Measurements from ENCODE around the gene ATAD3B.
"Not testable (repeated sequence)": the region's sequence is repeated elsewhere in the genome, so short reads cannot be mapped to it uniquely, and the experiment has no call there.

The ATAD3B gene

DNA sequence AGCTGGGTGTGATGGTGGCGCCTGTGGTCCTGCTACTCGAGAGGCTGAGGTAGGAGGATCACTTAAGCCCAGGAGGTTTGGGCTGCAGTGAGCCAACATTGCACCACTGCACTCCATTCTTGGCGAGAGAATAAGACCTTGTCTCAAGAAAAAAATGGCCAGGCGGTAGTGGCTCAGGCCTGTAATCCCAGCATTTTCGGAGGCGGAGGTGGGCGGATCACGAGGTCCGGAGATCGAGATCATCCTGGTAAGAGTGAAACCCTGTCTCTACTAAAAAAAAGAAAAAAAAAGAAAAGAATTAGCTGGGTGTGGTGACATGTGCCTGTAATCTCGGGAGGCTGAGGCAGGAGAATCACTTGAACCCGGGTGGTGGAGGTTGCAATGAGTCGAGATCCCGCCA lies 11.3 kb downstream of the ATAD3B start:
- DNase-seq = no peak

DNA sequence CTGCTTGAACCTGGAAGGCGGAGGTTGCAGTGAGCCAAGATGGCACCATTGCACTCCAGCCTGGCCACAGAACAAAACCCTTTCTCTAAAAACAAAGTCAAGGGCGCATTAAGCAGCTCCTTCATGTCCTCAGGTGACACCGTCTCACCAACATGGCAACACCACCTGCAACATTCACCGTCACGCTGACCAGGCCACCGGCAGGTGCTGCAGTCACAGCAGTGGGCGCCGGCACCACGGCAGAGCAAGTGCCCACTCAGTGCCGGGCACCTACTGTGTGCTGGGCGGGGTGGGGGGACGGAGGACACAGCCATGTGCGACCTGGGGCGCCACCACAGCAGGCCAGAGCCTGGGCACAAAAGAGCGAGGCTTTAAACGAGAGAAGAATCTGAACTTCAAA lies 12.1 kb downstream of the ATAD3B start:
- DNase-seq = no peak

DNA sequence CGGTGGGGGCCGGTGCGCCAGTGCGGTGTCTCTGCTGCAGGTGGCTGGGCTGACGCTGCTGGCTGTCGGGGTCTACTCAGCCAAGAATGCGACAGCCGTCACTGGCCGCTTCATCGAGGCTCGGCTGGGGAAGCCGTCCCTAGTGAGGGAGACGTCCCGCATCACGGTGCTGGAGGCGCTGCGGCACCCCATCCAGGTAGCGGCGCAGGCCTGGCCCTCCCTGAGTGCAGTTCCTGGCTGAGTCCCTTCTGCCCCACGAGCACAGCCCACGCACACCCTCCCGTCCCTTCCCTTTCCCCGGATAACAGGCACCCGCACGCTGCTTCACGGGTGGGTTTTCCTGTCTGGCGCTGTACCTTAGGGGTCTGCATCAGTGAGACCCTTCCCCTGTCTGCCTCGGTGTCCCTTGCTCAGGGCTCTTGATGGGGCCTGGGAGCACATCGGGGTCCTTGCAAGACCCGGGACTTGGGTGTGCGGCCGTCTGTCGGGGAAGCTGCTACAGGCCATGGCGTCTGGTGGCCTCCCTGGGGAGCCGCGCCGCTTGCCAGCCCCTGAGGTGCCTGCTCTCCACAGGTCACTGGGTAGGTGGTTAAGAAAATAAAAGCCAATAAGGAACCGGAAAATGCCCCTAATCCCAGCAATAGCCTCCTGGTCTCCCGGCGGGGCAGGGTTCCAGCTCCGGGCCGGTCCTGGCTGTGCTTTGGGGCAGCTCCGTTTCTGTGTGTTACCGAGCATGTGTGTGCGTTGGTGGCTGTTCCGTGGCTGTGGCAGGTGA lies 13.6 kb downstream of the ATAD3B start:
- DNase-seq = not testable (repeated sequence)

DNA sequence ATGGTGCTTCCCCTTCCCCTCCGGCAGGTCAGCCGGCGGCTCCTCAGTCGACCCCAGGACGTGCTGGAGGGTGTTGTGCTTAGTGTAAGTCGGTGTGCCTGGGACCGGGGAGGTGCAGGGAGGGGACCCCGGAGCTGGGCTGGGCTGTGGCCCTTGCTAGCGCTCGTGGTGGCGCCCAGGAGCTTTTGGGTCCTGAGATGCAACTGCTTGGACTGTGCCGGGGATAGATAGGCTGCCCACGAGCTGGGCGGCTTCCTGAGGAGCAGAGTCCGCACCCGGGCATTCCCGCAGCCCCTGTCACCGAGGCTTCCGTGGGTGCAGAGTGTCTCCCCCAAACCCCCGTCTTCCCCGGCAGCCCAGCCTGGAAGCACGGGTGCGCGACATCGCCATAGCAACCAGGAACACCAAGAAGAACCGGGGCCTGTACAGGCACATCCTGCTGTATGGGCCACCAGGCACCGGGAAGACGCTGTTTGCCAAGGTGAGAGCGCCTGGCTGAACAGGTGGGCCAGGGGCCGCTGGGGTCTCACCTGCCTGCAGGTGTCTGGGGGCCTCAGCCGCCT lies 14.3 kb downstream of the ATAD3B start:
- DNase-seq = not testable (repeated sequence)

DNA sequence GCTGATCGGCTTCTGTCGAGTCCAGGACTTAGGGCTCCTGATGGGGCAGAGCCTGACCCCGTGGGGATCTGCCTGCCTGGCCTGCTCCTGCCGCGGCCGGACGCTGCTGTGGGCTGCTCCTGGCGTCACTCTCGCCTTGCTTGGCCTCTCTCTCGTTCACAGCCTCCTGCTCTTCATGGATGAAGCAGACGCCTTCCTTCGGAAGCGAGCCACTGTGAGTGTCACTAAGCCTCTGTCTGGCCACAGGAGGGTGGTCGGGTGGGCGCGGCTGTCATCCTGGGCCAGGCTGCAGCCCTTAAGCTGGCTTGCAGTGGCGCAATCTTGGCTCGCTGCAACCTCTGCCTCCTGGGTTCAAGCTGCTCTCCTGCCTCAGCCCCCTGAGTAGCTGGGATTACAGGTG lies 16.1 kb downstream of the ATAD3B start:
- DNase-seq = no peak

DNA sequence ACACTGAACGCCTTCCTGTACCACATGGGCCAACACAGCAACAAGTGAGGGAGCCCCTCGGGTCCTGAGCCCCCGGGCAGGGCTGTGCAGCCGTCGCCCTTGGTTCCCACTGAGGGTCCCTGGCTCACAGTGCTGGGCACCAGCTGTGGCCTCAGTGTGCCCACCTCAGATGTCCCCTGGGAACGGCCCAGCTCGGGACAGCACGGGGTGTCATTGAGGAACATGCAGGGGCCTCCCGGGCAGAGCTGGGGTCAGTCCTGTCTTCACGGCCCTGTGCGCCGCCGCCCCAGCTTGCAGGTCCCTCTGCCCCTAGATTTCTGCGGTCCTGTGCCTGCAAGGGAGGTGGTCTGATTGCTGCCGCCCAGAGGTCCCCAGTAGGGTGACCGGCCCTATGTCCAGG lies 17.7 kb downstream of the ATAD3B start:
- DNase-seq = no peak

DNA sequence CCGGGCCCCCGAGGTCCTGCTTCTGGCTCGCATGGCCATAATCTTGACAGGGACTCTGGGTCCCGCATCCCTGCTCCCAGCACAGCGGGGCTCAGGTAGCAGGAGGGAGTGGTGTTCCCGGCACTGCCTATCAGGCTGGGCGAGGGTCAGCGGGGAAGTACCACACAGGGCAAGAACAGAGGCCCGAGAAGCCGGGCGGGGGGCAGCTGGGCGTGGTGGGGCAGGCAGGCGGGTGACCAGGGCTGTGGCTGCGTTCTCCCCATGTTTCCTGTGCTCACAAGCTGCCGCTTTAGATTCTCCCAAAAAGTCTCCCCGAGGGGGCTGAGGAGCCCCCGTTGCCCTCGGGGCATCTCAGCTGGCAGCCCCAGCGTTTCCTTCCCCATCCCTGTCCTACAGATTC lies 18.3 kb downstream of the ATAD3B start:
- no peak for DNase-seq

DNA sequence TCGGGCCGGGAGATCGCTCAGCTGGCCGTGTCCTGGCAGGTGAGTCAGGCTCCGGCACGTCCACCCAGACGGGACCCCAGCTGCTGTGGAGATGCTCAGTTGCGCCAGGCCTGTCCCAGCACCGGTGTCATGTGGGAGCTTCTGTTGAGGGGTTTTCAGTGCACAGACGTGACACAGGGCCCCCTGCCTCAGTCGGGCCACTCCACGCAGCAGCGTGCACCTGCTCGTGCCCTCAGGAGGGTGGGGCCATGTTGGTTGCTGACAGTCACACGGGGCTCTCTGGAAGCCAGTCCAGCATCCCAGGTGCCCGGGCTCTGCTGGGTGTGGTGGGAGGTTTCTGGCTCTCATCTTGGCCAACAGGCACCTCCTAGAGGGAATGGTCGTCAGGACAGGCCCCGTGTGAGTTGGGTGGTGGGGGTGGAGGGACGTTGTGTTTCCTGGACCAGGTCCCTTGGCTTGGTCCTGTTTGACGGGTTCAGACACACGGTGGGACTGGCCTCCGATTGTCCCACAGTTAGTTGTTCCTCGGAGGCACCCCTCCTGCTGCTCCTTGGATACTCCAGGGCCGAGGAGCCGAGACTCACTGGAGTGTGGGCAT lies 19.2 kb downstream of the ATAD3B start:
- no peak for DNase-seq

DNA sequence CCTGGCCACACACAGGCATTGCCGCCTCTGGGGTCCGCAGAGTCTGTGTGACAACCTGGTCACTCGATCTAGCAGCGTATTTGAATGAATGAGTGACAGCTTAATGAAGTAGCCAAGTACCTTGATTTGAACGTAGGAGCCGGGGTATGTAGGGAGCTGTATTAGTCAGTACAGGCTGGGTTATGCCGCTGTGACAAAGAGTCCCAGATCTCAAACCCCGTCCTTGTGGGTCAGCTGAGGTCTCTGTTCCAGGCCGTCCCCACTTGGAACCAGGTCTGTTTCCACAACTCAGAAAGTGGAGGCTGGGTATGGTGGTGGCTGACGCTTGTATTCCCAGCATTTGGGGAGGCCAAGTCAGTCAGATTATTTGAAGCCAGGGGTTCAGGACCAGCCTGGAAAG lies 20.0 kb downstream of the ATAD3B start:
- no peak for DNase-seq

DNA sequence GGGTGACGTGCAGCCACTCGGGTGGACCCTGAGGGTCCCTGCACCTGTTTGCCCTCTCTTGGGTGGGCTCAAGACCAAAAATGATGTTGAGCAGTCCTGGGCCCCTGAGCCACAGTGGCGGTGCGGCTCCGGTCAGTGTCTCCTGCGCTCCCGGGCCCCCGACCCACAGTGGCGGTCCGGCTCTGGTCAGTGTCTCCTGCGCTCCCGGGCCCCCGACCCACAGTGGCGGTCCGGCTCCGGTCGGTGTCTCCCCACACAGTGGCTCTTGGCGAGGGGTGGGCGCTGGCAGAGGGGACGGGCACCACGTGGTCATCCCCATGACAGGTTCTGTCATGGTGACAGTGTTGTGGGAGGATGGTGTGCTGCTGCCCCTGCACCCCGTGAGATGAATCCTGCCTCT lies 22.7 kb downstream of the ATAD3B start:
- DNase-seq = not testable (repeated sequence)

DNA sequence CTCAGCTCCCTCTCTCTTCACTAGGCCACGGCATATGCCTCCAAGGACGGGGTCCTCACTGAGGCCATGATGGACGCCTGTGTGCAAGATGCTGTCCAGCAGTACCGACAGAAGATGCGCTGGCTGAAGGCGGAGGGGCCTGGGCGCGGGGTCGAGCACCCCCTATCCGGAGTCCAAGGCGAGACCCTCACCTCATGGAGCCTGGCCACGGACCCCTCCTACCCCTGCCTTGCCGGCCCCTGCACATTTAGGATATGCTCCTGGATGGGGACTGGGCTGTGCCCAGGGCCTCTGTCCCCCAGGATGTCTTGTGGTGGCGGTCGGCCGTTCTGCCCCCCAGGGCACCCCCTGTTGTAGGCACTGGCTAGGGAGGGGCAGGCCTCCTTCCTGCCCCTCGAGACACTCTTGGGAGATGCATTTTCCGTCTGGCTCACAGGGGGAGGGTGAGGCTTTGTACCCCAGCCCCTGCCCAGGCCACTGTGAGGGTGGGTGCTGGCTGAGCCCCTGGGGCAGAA lies 24.0 kb downstream of the ATAD3B start:
- DNase-seq = not testable (repeated sequence)

DNA sequence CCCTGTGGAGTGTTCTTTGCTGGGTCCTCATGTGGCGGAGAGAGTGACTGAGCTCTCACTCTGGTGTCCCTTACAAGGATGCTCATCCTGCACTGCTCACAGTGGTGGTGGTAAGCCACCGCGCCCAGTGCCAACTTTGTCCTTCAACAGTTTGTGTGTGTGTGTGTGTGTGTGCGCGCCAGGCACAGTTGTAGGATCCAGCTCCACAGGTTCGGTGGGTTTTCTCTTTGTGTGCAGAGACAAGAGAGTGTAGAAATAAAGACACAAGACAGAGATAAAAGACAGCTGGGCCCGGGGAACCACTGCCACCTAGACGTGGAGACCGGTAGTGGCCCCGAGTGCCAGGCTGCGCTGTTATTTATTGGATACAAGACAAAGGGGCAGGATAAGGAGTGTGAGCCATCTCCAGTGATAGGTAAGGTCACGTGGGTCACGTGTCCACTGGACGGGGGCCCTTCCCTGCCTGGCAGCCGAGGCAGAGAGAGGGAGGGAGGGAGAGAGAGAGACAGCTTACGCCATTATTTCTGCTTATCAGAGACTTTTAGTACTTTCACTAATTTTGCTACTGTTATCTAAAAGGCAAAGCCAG lies 33.3 kb downstream of the ATAD3B start:
- DNase-seq = peak; percentile 73

DNA sequence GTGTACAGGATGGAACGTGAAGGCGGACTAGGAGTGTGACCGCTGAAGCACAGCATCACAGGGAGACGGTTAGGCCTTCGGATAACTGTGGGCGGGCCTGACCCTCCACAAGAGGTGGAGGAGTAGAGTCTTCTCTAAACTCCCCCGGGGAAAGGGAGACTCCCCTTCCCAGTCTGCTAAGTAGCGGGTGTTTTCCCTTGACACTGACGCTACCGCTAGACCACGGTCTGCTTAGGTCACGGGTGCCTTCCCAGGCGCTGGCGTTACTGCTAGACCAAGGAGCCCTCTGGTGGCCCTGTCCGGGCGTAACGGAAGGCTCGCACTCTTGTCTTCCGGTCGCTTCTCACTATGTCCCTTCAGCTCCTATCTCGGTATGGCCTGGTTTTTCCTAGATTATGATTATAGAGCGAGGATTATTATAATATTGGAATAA lies 33.8 kb downstream of the ATAD3B start:
- not testable (repeated sequence) for DNase-seq

DNA sequence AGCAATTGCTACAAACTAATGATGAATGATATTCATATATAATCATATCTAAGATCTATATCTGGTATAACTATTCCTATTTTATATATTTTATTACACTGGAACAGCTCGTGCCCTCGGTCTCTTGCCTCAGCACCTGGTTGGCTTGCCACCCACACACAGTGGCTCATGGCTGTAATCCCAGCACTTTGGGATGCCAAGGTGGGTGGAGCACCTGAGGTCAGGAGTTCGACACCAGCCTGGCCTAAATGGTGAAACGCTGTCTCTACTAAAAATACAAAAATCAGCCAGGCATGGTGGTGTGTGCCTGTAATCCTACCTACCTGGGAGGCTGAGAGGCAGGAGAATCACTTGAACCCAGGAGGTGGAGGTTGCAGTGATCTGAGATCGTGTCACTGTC lies 34.2 kb downstream of the ATAD3B start:
- DNase-seq = not testable (repeated sequence)

DNA sequence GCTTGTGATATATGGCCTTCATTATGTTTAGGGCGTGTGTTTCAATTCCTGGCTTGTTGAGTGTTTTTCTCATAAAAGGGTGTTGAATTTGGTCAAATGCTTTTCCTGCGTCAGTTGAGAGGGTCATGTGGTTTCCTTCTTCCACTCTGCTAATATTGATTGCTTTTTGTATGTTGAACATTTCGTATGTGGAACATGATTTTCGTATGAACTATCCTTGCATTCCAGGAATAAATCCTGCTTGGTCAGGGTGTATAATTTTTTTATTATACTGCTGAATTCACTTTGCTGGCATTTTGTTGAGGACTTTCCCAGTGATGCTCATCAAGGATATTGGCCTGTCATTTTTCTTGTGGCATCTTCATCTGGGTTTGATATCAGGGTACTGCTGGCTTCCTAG lies 35.7 kb downstream of the ATAD3B start:
- DNase-seq = no peak

DNA sequence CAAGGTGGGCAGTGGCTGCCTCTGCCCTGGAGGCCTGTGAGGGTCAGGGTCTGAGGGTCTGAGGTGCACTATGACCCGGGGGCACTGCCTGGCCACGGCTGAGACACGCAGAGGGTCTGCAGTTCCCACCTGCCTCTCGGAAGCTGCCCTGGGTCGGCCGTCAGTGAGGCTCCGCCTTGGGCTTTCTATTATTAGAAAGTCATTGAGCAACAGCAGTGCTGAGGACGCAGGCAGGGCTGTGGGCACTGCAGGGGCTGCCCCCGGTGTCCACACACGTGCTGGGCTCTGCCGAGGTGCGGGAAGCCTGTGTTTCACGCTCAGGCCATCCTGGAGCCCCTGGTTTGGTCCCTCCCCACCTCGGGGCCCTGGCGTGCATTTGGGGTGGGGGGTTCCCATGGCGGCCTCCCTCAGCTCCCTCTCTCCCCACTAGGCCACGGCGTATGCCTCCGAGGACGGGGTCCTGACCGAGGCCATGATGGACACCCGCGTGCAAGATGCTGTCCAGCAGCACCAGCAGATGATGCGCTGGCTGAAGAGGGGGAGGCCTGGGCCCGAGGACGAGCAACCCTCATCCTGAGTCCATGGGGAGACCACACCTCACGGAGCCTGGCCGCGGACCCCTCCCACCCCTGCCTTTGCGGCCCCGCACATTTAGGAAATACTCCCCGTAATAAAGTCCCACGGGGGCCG lies 37.4 kb downstream of the ATAD3B start:
- not testable (repeated sequence) for DNase-seq

DNA sequence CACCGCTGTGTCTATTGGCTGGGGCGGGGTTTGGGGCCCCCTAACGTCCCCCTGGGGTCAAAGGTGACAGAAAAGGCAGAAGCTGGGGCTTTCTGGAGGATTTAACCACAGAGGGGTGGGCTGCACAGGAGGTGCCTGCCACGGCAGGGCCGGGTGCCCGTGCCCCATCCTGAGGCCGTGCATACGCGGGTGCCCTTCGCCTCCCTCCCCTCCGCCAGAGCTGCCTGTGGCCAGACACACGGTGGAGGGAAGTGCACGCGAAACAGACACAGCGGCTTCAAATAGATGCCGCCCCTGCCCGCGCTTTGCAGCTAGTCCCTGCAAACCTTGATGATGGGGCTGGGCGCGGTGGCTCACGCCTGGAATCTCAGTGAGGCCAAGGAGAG lies 37.9 kb downstream of the ATAD3B start:
- DNase-seq = not testable (repeated sequence)

DNA sequence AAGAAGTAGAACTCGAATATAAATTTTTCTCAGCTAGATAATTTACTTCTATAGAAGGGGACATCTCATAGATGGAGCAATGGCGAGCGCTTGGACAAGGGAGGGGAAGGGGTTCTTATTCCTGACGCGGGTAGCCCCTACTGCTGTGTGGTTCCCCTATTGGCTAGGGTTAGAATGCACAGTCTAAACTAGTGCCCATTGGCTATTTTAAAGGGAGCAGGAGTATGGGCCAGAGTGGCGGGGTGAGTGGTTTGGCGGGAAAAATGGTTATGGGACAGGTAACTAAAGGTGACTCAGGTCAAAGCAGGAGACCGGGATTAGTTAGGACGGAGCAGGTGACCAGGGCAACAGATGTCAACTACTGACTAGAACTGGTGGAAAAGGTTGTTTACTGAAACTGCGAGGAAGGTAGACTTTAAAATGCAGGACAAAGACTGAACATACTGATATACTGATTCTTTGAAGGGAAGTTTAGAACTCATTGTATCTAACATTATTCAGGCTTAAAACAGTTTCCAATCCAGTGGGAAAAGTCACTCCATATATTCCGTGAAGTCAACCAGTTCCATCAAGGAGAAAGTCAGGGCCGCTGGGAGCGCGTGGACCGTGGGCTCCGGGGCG lies 39.5 kb downstream of the ATAD3B start:
- DNase-seq = no peak

DNA sequence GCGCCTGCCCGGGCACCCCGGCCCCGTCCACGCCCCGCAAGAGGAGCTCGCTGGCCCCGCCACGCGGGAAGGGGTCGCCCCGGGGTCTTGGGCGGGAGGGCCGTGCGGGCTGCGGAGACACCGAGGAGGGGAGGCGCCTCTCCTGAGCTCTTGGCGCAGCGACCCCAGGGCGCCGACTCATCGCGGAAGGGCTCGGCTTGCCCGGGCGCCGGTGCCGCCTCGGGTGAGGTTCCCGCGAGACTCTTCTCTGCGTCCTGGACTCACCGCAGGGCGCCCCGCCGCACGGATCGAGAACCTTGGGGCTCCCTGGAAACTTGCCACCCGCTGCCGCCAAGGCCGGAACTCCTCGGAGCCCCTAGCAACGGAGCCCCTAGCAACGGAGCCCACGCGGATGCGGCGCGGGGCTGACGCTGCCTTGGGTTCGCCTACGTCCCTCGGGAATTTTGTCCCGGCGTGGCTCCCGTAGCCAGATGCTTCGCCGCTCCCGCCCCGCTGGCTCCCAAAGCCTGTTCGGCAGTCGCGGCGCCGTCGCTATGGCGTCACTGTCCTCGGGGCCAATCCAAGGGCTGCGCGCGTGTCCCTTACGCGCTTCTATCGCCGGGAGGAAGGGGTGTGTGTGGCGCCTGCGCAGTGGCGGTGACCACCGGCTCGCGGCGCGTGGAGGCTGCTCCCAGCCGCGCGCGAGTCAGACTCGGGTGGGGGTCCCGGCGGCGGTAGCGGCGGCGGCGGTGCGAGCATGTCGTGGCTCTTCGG lies 40.1 kb downstream of the ATAD3B start, which contains the start of gene ATAD3A:
ATAD3A (plus strand) TSS at position 630 of the 753 bp plus-strand sequence; CDS start at position 737, 107 bp downstream.
- DNase-seq = peak; percentile 97

DNA sequence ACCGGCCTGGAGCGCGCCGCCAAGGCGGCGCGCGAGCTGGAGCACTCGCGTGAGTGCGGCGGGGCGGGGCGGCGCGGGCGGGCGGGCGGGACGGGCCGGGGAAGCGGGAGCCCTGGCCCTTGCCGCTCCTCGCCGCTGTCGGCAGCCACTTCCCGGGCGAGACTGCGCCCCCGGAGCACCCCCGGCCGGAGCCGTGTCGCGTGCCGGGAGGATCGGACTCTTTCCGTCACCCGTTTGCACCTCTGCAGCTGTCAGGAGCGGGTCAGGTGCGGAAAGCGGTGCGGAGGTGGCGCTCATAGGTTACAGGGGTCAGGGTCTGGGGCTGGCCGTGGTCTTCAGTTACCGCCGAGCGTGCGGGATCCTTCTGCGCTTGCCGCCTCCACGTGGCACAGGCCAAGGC lies 40.9 kb downstream of the ATAD3B start:
- DNase-seq = peak; percentile 24

DNA sequence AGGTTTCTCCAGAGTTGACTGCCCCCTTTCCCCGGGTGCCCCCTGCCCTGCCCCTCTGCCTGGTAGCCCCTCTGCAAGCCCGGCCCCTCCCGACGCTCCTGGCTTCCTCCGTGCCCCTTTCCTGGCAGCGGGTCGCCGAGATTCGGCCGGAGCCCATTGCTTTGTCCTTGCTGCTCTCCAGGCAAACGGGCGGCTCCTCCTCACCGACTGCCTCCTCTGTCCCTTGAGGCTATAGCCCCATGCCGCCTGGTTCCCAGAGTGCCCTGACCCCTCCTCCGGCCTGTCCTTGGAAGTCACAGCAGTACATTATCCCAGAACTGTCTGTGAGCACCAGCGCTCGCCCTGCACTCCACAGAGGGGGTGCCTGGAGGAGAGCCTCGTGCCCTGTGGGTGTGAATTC lies 42.1 kb downstream of the ATAD3B start:
- DNase-seq = not testable (repeated sequence)

DNA sequence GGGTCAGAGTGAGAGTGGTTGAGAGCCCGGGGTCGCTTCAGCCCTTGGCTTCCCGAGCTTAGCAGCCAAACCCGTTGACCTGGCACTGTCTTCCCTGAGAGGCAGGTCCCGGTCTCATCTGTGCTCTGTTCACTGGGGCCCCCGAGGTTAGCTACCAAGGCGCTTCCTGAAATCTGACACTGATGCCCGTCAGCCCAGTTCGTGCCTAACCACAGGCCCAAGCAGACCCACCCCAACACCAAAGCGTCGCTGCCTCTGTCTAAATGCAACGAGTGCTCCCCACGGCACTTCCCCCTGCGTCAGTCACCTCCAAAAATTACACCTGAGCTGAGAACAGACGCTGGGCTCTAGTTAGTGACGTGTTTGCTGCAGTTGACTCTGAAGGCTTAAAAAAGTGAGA lies 42.8 kb downstream of the ATAD3B start:
- not testable (repeated sequence) for DNase-seq
